ENCODE measurements around the gene ELMO1. TPM values are rescaled to one million over a fixed set of nuclear protein-coding genes. Genes with fewer than 3 reads are reported as not detected.

ELMO1 gene
- total and polyA plus RNA-seq, 2 experiments from 2014 or later, result 9.6 to 10.8 TPM

GRCh38 chr7:37234334-37234733 lies 214.3 kb downstream of the ELMO1 start:
- no peak for DNase-seq (ENCODE audit: low read depth in 1 of 2, low spot score in 1 of 2)

GRCh38 chr7:37231613-37232012 lies 217.1 kb downstream of the ELMO1 start:
- no peaks in the 10 kb centered on the region for H3K27me3 ChIP-seq
- no peaks in the 10 kb centered on the region for H3K9me3 ChIP-seq (ENCODE audit: low read depth)
- no peak overlapping the region for H3K4me3 ChIP-seq
- no peak for TF ChIP-seq CTCF (IDR thresholded peaks at IDR 0.05; ENCODE audit: low read depth, low read length)
- H3K27ac ChIP-seq, result no peak overlapping the region
- H3K36me3 ChIP-seq, result no peaks in the 10 kb centered on the region
- DNase-seq (ENCODE audit: low read depth in 1 of 2, low spot score in 1 of 2), result no peak
- no peaks in the 10 kb centered on the region for H3K4me1 ChIP-seq (ENCODE audit: low read depth)

More at GRCh38 chr7:37234334-37234733, 214.3 kb downstream of the ELMO1 start:
- no peaks in the 10 kb centered on the region for H3K36me3 ChIP-seq
- TF ChIP-seq CTCF (IDR thresholded peaks at IDR 0.05; ENCODE audit: low read depth, low read length), result no peak
- no peaks in the 10 kb centered on the region for H3K27me3 ChIP-seq
- no peak overlapping the region for H3K27ac ChIP-seq
- no peaks in the 10 kb centered on the region for H3K9me3 ChIP-seq (ENCODE audit: low read depth)
- H3K4me3 ChIP-seq, result no peak overlapping the region
- no peaks in the 10 kb centered on the region for H3K4me1 ChIP-seq (ENCODE audit: low read depth)

- no peak for TF ChIP-seq CTCF (IDR thresholded peaks at IDR 0.05; ENCODE audit: low read depth, low read length)
- Histone ChIP-seq H3K27ac (no peak overlapping the region), H3K36me3 (no peaks in the 10 kb centered on the region), H3K9me3 (ENCODE audit: low read depth) (no peaks in the 10 kb centered on the region), H3K4me3 (no peak overlapping the region), H3K4me1 (ENCODE audit: low read depth) (no peaks in the 10 kb centered on the region), H3K27me3 (no peaks in the 10 kb centered on the region)
- DNase-seq (ENCODE audit: low read depth in 1 of 2, low spot score in 1 of 2), result peak in 1 of 2 donors; percentile 25
These were observed 218.4 kb downstream of the ELMO1 start for GRCh38 chr7:37230221-37230620.

GRCh38 chr7:37229381-37229780 lies 219.3 kb downstream of the ELMO1 start:
- H3K4me3 ChIP-seq, result no peak overlapping the region
- TF ChIP-seq CTCF (IDR thresholded peaks at IDR 0.05; ENCODE audit: low read depth, low read length), result no peak
- H3K27me3 ChIP-seq, result no peaks in the 10 kb centered on the region
- H3K9me3 ChIP-seq (ENCODE audit: low read depth), result no peaks in the 10 kb centered on the region
- no peaks in the 10 kb centered on the region for H3K4me1 ChIP-seq (ENCODE audit: low read depth)
- no peak for DNase-seq (ENCODE audit: low read depth in 1 of 2, low spot score in 1 of 2)
- no peaks in the 10 kb centered on the region for H3K36me3 ChIP-seq
- no peak overlapping the region for H3K27ac ChIP-seq

- no peak for TF ChIP-seq CTCF (IDR thresholded peaks at IDR 0.05; ENCODE audit: low read depth, low read length)
- H3K27ac ChIP-seq, result no peak overlapping the region
- no peaks in the 10 kb centered on the region for H3K27me3 ChIP-seq
- H3K9me3 ChIP-seq (ENCODE audit: low read depth), result no peaks in the 10 kb centered on the region
- DNase-seq (ENCODE audit: low read depth in 1 of 2, low spot score in 1 of 2), result no peak
- H3K4me3 ChIP-seq, result no peak overlapping the region
- H3K4me1 ChIP-seq (ENCODE audit: low read depth), result no peaks in the 10 kb centered on the region
- no peaks in the 10 kb centered on the region for H3K36me3 ChIP-seq
These were observed 223.2 kb downstream of the ELMO1 start for GRCh38 chr7:37225285-37225969.
